Effector memory CD4-positive, alpha-beta T cell (primary cell): ENCODE data around the gene ZMYND19.
"Not testable (repeated sequence)": the region's sequence is repeated elsewhere in the genome, so short reads cannot be mapped to it uniquely, and the experiment has no call there.

Source experiments
- DNase-seq, 3 donors: peaks; one replicate each; pipeline ENCODE4 v3.0.0-alpha.2; 2020
- H3K27ac ChIP-seq: 2 replicates; pipeline ENCODE4 v1.7.0; 2013; ENCODE audit warnings: mild to moderate bottlenecking, low read length, moderate library complexity; ENCODE audit not compliant: insufficient read depth, poor library complexity, severe bottlenecking
- H3K27me3 ChIP-seq: replicated peaks from 2 replicates; pipeline ENCODE4 v1.7.0; 2013; ENCODE audit warnings: mild to moderate bottlenecking, low read length; ENCODE audit not compliant: insufficient read depth, control insufficient read depth, poor library complexity, severe bottlenecking
- H3K36me3 ChIP-seq: 2 replicates; pipeline ENCODE4 v1.7.0; 2013; ENCODE audit warnings: mild to moderate bottlenecking, low read length, moderate library complexity; ENCODE audit not compliant: control insufficient read depth, insufficient read depth
- H3K4me1 ChIP-seq: 2 replicates; pipeline ENCODE4 v1.7.0; 2013; ENCODE audit warnings: low read length, mild to moderate bottlenecking; ENCODE audit not compliant: control insufficient read depth, insufficient read depth, poor library complexity, severe bottlenecking
- H3K4me3 ChIP-seq: 2 replicates; pipeline ENCODE4 v1.7.0; 2013; ENCODE audit warnings: low read length, low read depth, mild to moderate bottlenecking; ENCODE audit not compliant: insufficient read depth, poor library complexity, severe bottlenecking
- H3K9me3 ChIP-seq: 2 replicates; pipeline ENCODE4 v1.7.0; 2013; ENCODE audit warnings: mild to moderate bottlenecking, low read length, moderate library complexity; ENCODE audit not compliant: control insufficient read depth

ZMYND19 gene

GRCh38 chr9:137534256-137535119, 55.8 kb downstream of the ZMYND19 start:
- Histone ChIP-seq H3K9me3 (no peaks in the 10 kb centered on the region), H3K4me1 (peaks cover 3% of the 10 kb centered on the region), H3K27ac (no peak overlapping the region), H3K36me3 (no peaks in the 10 kb centered on the region), H3K27me3 (no peaks in the 10 kb centered on the region), H3K4me3 (no peak overlapping the region)
- DNase-seq = no peak

GRCh38 chr9:137532891-137533468, 57.3 kb downstream of the ZMYND19 start:
- not testable (repeated sequence) for H3K36me3 ChIP-seq, H3K4me1 ChIP-seq, H3K4me3 ChIP-seq, H3K27ac ChIP-seq, H3K9me3 ChIP-seq, DNase-seq, H3K27me3 ChIP-seq
